Activated CD4-positive, alpha-beta T cell treated with anti-CD3 and anti-CD28 coated beads for 1 hour (primary cell): Measurements from ENCODE around the gene TBL3.

Experiments
- DNase-seq: peaks from one replicate; pipeline ENCODE4 v3.0.0-alpha.2; 2020

Gene TBL3

GRCh38 chr16:1984347-1985225 is 12.7 kb downstream of the TBL3 start:
- DNase-seq, result no peak

GRCh38 chr16:1985466-1986150 is 13.8 kb downstream of the TBL3 start:
- DNase-seq, result no peak

GRCh38 chr16:1987198-1987597 is 15.3 kb downstream of the TBL3 start:
- DNase-seq, result no peak

- no peak for DNase-seq
Observed at GRCh38 chr16:1989209-1990100, 17.6 kb downstream of the TBL3 start, which contains the start of gene SYNGR3. Gene SYNGR3, plus strand, starts transcription at chr16:1989970. Its CDS starts 133 bp downstream, at chr16:1990103.

GRCh38 chr16:1990101-1990350 is 18.2 kb downstream of the TBL3 start:
- no peak for DNase-seq

DNA sequence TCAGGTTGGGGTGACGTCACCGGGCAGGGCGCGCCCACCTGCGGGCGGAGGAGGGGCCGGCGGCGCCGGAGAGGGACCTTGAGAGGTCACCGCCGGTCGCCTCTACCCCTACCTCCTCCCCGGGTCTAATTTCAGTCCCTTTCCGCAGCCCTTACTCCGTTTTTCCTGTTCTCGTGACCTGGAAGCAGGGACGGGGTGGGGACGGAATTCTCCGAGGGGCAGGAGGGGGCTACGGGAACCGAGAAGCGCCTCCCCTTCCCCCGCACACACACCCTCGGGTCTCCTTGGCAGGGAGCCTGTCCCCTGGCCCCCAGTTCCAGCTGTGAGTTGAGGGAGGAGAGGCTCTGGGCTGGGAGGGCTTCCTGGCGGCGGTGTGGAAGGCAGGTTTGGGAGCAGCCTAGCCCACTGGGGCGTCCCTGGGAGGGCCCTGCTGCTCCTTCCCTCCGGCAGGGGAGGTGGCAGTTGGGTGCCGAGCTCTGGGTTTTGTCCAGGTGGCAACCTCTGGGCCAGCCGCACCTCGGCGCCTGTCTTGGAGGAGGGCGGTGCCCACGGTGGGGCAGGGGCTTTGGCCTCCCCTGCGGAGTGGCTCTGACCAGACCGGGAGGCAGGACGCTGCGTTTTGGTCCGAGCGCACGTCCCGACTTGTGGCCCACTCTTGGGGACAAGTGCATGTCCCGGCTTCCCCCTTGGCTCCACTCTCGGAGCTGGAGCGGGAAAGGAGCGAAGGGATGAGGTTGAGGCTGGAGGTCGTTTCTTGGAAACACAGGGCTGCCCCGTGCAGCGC is 18.7 kb downstream of the TBL3 start:
- DNase-seq, result no peak

DNA sequence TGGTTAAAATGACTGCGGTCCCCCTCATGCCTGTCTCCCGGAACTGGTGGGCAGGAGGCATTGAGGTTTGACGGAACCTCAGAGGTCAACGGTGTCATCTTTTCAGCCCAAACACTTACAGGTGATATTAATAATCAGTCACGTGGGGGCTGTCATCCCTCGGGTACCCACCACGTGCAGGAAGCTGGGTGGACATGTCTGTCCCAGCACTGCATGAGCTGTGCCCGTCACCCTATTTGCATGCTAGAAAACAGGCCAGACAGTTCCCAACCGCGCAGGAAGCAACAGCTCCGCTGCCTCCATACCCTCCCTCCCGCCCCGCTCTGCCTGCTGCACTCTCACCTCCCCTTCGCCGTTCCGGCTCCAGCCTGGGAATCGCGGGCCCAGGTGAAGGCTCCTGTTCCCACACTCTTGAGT is 19.3 kb downstream of the TBL3 start:
- DNase-seq, result peak; percentile 36

DNA sequence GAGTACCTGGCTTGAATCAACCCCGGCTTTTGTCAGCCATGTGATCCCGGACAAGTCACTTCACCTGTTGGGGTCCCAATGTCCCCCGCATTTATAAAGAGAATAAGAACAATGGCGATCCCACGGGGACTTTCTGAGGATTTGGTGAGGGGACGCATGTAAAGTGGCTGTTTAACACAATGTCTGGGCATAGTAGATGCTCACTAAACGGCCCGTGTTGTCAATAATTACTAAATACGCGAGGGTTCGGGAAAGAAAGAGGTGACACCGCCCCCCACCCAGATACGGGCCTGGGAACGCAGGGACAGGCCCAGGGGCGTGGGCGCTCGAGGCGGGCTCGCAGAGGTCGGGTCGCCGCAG is 19.7 kb downstream of the TBL3 start:
- DNase-seq, result no peak

GRCh38 chr16:1991948-1992703 is 20.3 kb downstream of the TBL3 start:
- peak; percentile 97 for DNase-seq

DNA sequence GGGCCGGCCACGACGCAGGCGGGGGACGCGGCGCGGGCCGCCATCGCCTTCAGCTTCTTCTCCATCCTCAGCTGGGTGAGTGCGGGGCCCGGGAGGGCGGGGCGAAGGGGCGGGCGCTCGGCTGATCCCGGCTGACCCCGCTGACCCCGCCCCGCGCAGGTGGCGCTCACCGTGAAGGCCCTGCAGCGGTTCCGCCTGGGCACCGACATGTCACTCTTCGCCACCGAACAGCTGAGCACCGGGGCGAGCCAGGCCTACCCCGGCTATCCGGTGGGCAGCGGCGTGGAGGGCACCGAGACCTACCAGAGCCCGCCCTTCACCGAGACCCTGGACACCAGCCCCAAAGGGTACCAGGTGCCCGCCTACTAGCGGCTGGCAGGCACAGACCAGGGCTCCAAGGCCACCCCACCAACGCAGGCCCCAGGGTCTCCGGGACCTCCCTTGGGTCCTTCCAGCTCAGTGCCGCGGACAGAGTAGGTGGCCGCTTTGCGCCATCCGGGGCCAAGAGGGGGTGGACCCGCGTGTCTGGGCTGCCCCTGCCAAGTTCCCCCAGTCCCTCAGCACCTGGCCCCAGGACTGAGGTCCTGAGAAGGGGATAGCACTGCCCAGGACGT is 21.0 kb downstream of the TBL3 start:
- DNase-seq, result no peak

DNA sequence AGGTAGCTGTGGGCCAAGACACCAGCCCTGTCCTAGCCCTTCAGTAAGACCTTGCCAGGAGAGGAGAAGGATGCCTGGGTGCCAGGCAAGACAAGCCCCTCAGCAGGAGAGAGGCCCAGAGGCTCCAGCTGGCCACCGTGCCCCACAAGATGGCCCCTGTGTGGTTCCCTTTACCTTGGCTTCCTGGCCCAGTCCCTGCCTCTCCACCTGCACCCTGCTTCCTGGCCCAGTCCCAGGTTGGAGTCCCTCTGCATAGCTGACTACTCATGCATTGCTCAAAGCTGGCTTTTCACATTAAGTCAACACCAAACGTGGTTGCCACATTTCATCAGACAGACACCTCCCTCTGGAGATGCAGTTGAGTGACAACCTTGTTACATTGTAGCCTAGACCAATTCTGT is 21.9 kb downstream of the TBL3 start:
- DNase-seq, result no peak

- DNase-seq, result no peak
Observed at GRCh38 chr16:1997494-1998359, 25.9 kb downstream of the TBL3 start.

DNA sequence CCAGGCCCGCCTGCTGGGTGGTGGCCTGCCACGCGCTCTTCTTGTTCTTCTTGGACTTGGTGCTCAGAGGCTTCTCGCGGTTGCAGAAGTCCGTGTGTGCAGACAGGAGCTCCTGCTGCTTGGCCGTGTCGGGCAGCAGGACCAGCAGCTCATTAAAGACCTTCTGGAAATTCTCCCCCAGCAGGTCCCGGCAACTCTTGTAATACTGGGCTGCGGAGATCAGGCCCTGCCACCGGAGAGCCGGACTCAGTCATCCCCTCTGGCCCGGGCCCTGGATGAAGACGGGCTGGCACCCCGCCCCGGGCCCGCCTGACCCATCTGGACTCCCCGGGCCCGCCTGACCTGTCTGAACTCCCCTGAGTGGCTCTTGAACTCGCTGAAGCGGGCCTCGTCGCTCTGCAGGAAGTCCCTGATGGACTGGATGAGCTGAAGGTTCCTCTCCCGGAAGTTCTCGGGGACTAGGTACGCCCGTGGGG is 26.5 kb downstream of the TBL3 start:
- DNase-seq, result no peak

DNA sequence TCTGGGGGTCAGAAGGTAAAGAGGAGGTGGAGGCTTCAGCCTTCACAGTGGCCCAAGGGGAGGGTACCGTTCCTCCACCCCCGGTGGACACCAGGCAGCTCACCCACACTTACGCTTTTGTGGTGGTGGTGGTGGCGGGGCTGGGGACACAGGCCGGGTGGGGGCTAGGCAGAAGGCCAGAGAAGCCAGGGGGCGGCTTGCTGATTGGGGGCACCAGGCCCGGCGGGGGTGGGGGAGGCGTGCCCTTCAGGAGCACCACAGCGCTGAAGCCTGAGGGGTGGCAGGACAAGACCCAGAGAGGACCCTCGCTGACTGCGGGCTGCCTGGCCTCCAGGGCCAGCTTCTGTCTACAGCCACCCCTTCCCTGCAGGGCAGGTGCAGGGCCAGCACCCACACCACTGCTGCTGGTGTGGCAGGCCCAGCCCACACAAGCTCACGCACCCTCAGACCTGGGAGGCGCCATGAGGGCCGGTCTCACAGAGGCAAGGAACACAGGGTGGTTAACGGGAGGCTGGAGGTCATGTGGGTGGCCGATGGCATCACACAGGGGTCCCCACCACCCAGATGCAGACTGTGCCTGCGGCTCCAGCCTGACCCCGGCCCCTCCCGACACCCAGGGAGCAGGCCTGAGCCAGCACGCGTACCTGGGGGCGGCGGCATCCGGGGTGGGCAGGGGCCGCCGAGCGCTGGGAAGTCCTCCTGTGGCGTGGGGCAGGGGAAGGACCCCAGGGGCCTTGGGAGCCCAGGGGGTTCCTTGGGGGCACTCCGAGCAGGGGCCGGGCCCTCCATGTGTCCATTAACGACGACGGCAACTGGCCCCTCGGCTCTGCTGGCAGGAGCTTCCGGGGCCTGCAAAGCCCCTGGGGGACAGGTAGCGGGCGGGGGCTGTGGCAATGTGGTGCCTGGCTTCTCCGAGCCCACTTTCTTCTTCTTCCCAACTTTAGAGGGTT is 27.3 kb downstream of the TBL3 start:
- DNase-seq, result no peak

GRCh38 chr16:1999866-2000514 is 28.1 kb downstream of the TBL3 start:
- DNase-seq, result no peak

DNA sequence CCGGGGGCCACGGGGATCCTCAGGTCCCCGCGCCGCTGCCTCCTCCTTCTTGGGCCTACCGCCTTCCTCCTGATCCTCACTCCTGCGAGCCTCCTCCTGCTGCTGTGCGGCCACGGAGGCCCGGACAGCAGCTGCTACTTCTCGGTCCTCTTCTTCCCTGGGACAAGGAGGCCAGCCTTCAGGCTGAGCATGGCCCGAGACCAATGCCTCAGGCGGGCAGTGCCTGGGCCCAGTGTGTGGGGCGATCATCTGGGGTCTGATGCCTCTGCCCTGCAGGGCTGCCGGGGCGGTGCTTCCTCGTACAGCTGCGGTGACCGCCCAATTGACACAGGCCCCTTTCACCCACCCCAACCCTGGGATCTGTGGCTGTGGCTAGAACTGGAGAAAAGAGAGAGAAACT is 29.2 kb downstream of the TBL3 start:
- DNase-seq, result no peak

DNA sequence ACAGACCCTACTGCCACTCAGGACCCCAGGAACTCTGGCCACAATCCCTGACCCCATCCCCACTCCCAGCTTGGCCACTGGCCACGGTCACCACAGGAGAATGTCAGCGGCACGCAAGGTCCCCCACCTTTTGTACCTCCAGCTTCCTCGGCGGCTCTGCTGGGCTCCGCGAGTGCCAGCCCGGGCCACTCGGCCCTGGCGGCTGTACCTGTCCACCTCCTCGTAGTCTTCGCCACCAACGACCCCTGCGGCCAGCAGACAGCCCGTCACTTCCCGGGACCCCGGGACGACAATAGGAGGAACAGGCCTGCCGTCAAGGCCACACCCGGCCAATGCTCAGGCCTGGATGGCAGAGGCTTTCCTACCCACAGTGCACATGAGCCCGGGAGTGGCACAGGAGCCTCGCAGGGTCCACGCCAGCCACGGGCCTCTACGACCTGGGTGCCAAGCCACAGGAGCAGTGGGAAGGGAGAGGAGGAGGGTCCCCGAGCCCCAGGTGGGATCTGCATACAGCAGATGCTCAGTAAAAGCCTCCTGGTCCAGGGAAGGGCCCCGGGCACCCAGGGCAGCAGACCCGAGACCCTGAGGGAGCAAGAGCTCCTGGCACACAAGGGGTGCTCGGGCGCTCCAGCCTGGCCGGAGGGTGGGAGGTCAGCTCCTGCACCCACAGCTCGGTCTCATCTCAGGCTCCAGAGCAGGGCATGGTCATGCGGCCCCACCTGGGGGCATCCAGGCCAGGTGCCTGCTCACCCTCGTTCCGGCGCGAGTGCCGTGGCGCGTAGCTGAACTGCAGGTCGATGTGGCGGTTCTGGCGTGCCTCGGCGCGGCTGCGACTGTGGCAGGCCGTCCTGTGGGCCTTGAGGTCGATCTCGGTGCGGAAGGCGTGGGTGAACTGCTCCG is 29.9 kb downstream of the TBL3 start:
- DNase-seq, result no peak
